Activated CD8-positive, alpha-beta memory T cell treated with anti-CD3 and anti-CD28 coated beads for 36 hours (primary cell): ENCODE data around the gene MFRP. TPM values are rescaled to one million over a fixed set of nuclear protein-coding genes. Genes with fewer than 3 reads are reported as not detected.

Source experiments
- CTCF ChIA-PET: fragments of 350-600 bp; sonication (Branson Sonifier 250); formaldehyde crosslinking; loops from one replicate; lab custom pipeline; 2021; ENCODE audit warnings: antibody characterized with exemption; lab: Charles Lee
- POLR2A ChIA-PET: fragments of 350-600 bp; sonication (Branson Sonifier 250); formaldehyde crosslinking; loops from one replicate; lab custom pipeline; 2021; ENCODE audit warnings: antibody characterized with exemption; lab: Charles Lee
- total RNA-seq, 2 experiments: library from RNA; stranded (reverse); gene quantifications; one replicate each; pipeline ENCODE4 v1.2.3, GENCODE V29; 2021

Gene MFRP
- total RNA-seq, 2 experiments from 2014 or later, result not detected

DNA sequence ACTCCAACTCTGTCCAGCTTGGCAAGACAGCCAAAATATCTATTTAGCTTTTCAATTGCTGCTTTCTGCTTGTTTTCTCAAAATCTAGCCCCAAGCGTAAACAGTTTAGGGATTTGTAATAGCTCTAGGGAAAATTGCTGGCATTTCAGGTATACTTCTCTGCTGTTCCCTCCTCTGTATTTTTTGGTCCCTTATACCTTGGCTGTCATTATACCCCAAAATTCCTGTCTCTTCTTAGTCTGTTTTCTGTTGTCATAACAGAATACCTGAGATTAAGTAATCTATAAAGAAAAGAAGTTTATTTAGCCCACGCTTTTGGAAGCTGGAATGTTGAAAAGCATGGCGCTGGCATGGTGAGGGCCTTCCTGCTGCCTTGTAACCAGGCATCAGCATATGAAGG, 53.0 kb downstream of the MFRP start:
- ChIA-PET CTCF (interaction anchor here (1.7 to 1.8 kb wide), 2 partner anchors 9 to 10 kb away, joined by 4 read pairs; no protein-coding TSS in a partner anchor), POLR2A (no interaction called here)

DNA sequence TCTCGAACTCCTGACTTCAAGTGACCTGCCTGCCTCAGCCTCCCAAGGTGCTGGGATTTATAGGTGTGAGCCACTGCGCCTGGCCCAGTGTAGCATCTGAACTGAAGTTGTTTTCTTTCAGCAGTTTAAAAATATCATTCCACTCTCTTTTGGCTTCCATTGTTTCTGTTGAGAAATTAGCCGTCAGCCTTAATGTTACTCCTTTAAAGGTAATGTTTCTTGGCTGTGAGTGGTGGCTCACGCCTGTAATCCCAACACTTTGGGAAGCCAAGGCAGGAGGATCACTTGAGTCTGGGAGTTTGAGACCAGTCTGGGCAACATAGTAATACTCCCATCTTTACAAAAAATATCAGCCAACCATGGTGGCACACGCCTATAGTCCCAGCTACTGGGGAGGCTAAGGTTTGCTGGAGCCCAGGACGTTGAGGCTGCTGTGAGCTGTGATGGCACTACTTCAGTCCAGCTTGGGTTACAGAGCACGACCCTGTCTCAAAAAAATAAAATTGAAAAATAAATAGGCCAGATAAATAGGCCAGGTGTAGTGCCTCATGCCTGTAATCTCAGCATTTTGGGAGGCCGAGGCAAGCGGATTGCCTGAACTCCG, 55.5 kb downstream of the MFRP start:
- ChIA-PET CTCF (no interaction called here), POLR2A (no interaction called here)

Other genes with a start within 250 kb of the MFRP start
- gene DPAGT1, start 244.9 kb downstream of the MFRP start, total RNA-seq, result 10 to 100 TPM; 76.3 to 90.1 TPM
- 10 to 100 TPM; 26.0 to 26.6 TPM for gene C2CD2L, start 239.4 kb downstream of the MFRP start, total RNA-seq
- gene HINFP, start 225.1 kb downstream of the MFRP start, total RNA-seq, result 10 to 100 TPM; 26.5 to 27.5 TPM
- gene ABCG4, start 197.7 kb downstream of the MFRP start, total RNA-seq, result under 1 TPM in 1 of 2 experiments, not detected in 1; 0.08 TPM
- gene NLRX1, start 178.0 kb downstream of the MFRP start, total RNA-seq, result 10 to 100 TPM; 18.2 TPM
- not detected for gene NHERF4, start 161.2 kb downstream of the MFRP start, total RNA-seq
- gene CBL, start 140.4 kb downstream of the MFRP start, total RNA-seq, result 10 to 100 TPM; 26.3 to 26.9 TPM
- gene MCAM, start 29.6 kb downstream of the MFRP start, total RNA-seq, result 1 to 10 TPM; 4.6 to 4.8 TPM
- 10 to 100 TPM; 32.8 to 33.7 TPM for gene RNF26, start 12.2 kb downstream of the MFRP start, total RNA-seq
- not detected for gene C1QTNF5, start 5.8 kb downstream of the MFRP start, total RNA-seq
- 1 to 10 TPM in 1 of 2 experiments, under 1 TPM in 1; 0.44 to 1.1 TPM for gene USP2, start 35.0 kb upstream of the MFRP start, total RNA-seq
- under 1 TPM; 0.30 to 0.36 TPM for gene THY1, start 76.5 kb upstream of the MFRP start, total RNA-seq